Mesendoderm (in vitro differentiated cells): ENCODE measurements around the gene TUNAR.
A peak's percentile ranks its signal among the peaks of the same experiment; 100 is the strongest.

ENCODE experiments used
- DNase-seq: peaks from one replicate; pipeline ENCODE4 v3.0.0; 2013
- H2AK5ac ChIP-seq: 2 replicates; pipeline ENCODE4 v1.6.1; 2013; ENCODE audit warnings: low read length, inconsistent platforms
- H2BK120ac ChIP-seq: 2 replicates; pipeline ENCODE4 v1.6.1; 2013; ENCODE audit warnings: low read depth, mild to moderate bottlenecking, low read length, moderate library complexity, mixed read lengths
- H2BK15ac ChIP-seq: replicated peaks from 2 replicates; pipeline ENCODE4 v1.6.1; 2013; ENCODE audit warnings: low read depth, mild to moderate bottlenecking, moderate library complexity
- H2BK5ac ChIP-seq: 2 replicates; pipeline ENCODE4 v1.6.1; 2013; ENCODE audit warnings: low read length, inconsistent platforms
- H3K18ac ChIP-seq: 2 replicates; pipeline ENCODE4 v1.6.1; 2013; ENCODE audit warnings: mild to moderate bottlenecking, low read length, mixed read lengths
- H3K23ac ChIP-seq: one replicate; pipeline ENCODE4 v1.6.1; 2013; ENCODE audit warnings: low read length
- H3K27ac ChIP-seq: 2 replicates; pipeline ENCODE4 v1.5.1; 2013; ENCODE audit warnings: low read depth, mild to moderate bottlenecking, inconsistent platforms, low read length, moderate library complexity
- H3K27me3 ChIP-seq: 2 replicates; pipeline ENCODE4 v1.6.1; 2013; ENCODE audit warnings: low read length, control low read depth, mild to moderate bottlenecking, inconsistent platforms; ENCODE audit not compliant: insufficient read depth, poor library complexity
- H3K36me3 ChIP-seq: 2 replicates; pipeline ENCODE4 v1.6.1; 2013; ENCODE audit warnings: low read length, inconsistent platforms; ENCODE audit not compliant: control insufficient read depth, insufficient read depth
- H3K4ac ChIP-seq: one replicate; pipeline ENCODE4 v1.6.1; 2013; ENCODE audit warnings: low read depth, mild to moderate bottlenecking, low read length, moderate library complexity
- H3K4me1 ChIP-seq: 2 replicates; pipeline ENCODE4 v1.6.1; 2013; ENCODE audit warnings: low read depth, low read length, inconsistent platforms; ENCODE audit not compliant: control insufficient read depth
- H3K4me2 ChIP-seq: 2 replicates; pipeline ENCODE4 v1.6.1; 2013; ENCODE audit warnings: low read length
- H3K4me3 ChIP-seq: 2 replicates; pipeline ENCODE4 v1.5.1; 2013; ENCODE audit warnings: mild to moderate bottlenecking, low read length
- H3K56ac ChIP-seq: one replicate; pipeline ENCODE4 v1.6.1; 2013; ENCODE audit warnings: low read length
- H3K79me1 ChIP-seq: 2 replicates; pipeline ENCODE4 v1.6.1; 2013; ENCODE audit warnings: low read length, inconsistent platforms
- H3K79me2 ChIP-seq: 2 replicates; pipeline ENCODE4 v1.6.1; 2013; ENCODE audit warnings: mild to moderate bottlenecking, low read length; ENCODE audit not compliant: control insufficient read depth, insufficient read depth
- H3K9ac ChIP-seq: 2 replicates; pipeline ENCODE4 v1.6.1; 2013; ENCODE audit warnings: low read length, inconsistent platforms
- H4K5ac ChIP-seq: one replicate; pipeline ENCODE4 v1.6.1; 2013; ENCODE audit warnings: low read length
- H4K8ac ChIP-seq: one replicate; pipeline ENCODE4 v1.6.1; 2013; ENCODE audit warnings: low read depth, mild to moderate bottlenecking, control low read depth, low read length, moderate library complexity
- WGBS: extraction: QIAGEN DNeasy Blood & Tissue Kit; methylation state at CpG from one replicate; pipeline ENCODE4 v1.1.7; 2013; ENCODE audit warnings: low lambda C conversion rate, missing lambda C conversion rate; ENCODE audit not compliant: insufficient coverage; ENCODE audit errors: extremely low coverage; 5-methylcytosine and 5-hydroxymethylcytosine counted together

TUNAR gene

DNA sequence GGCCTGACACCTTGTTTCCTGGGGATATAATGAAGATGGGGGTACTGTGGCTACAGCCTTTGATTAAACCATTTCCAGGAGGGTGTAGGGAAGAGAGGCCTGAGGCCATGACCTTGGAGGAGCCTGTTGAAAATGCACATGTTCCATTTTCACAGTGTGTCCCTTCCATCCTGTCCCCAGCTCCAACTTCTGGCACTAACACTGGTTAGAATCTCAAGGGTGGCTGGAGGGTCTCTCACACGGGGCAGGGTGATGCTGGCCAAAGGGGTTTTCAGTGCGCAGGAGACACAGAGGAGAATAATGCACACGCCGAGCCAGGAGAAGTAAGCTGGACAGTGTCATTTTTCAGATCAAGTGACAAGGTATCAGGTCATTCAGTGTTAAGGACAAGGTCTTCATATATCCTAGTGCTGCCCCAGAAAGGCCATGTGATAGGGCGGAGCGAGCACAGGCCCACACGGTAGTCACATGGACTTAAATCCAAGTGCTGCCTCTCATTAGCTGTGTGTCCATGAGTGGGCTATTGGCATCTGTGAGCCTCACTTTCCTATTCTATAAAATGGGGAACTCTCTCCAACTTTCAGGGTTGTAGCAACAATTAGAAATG, 36.4 kb upstream of the TUNAR start:
- H2BK5ac ChIP-seq = no peak overlapping the region
- H4K8ac ChIP-seq = no peak overlapping the region
- no peak overlapping the region for H2BK15ac ChIP-seq
- H3K4me2 ChIP-seq = no peak overlapping the region
- no peak overlapping the region for H3K4ac ChIP-seq
- no peaks in the 10 kb centered on the region for H3K79me2 ChIP-seq
- no peak overlapping the region for H3K18ac ChIP-seq
- no peak overlapping the region for H2AK5ac ChIP-seq
- no peaks in the 10 kb centered on the region for H3K4me1 ChIP-seq
- no peaks in the 10 kb centered on the region for H3K36me3 ChIP-seq
- no peak overlapping the region for H3K56ac ChIP-seq
- no peak overlapping the region for H3K23ac ChIP-seq
- no peak overlapping the region for H3K4me3 ChIP-seq
- no peak overlapping the region for H2BK120ac ChIP-seq
- H3K27me3 ChIP-seq = no peaks in the 10 kb centered on the region
- no CpG with 5 or more reads among the region's 7 CpGs for WGBS
- H3K27ac ChIP-seq = no peak overlapping the region
- H4K5ac ChIP-seq = no peak overlapping the region
- H3K79me1 ChIP-seq = no peaks in the 10 kb centered on the region
- no peak overlapping the region for H3K9ac ChIP-seq
- no peak for DNase-seq

GRCh38 chr14:95841668-95842067, 35.0 kb upstream of the TUNAR start:
- H2BK5ac ChIP-seq = no peak overlapping the region
- no peak overlapping the region for H3K23ac ChIP-seq

DNA sequence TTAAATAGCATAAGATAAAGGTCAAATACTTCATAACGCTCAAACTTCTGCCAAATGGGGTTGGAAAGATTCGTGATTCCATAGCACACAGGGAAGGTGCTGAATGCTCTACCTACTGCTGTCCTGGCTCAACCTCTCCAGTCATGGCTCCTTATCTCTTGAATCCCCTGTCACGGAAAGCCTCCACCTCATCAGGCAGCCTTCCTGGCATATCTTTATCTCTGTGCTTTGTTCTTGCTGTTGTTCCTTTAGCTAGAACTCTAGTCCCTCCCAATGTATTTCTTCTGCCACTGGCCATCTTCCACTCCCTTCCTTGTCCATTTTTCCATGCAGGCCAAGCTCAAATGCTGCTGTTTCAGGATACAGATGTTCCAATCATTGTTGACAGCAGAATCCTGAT, 26.9 kb upstream of the TUNAR start:
- no peak overlapping the region for H2AK5ac ChIP-seq
- H3K9ac ChIP-seq = no peak overlapping the region
- no peaks in the 10 kb centered on the region for H3K79me1 ChIP-seq
- no peak overlapping the region for H3K4me2 ChIP-seq
- no peaks in the 10 kb centered on the region for H3K36me3 ChIP-seq
- H3K18ac ChIP-seq = no peak overlapping the region
- no peak overlapping the region for H2BK120ac ChIP-seq
- no peak overlapping the region for H4K8ac ChIP-seq
- peak; percentile 64 for DNase-seq
- no peak overlapping the region for H3K56ac ChIP-seq
- no peak overlapping the region for H3K27ac ChIP-seq
- H3K79me2 ChIP-seq = no peaks in the 10 kb centered on the region
- H3K27me3 ChIP-seq = no peaks in the 10 kb centered on the region
- no peak overlapping the region for H3K4me3 ChIP-seq
- no peak overlapping the region for H2BK5ac ChIP-seq
- no CpG with 5 or more reads among the region's 3 CpGs for WGBS
- H3K4ac ChIP-seq = no peak overlapping the region
- H3K23ac ChIP-seq = no peak overlapping the region
- H3K4me1 ChIP-seq = no peaks in the 10 kb centered on the region
- H2BK15ac ChIP-seq = no peak overlapping the region
- no peak overlapping the region for H4K5ac ChIP-seq

More at GRCh38 chr14:95841668-95842067, 35.0 kb upstream of the TUNAR start:
- no peak overlapping the region for H3K18ac ChIP-seq
- H3K4me1 ChIP-seq = no peaks in the 10 kb centered on the region
- no peak overlapping the region for H3K4me2 ChIP-seq
- no peaks in the 10 kb centered on the region for H3K79me1 ChIP-seq
- no peaks in the 10 kb centered on the region for H3K79me2 ChIP-seq
- no peak overlapping the region for H3K27ac ChIP-seq
- H3K27me3 ChIP-seq = no peaks in the 10 kb centered on the region
- no peak for DNase-seq
- no peak overlapping the region for H3K4ac ChIP-seq
- H4K5ac ChIP-seq = no peak overlapping the region
- H3K9ac ChIP-seq = no peak overlapping the region
- no peak overlapping the region for H2AK5ac ChIP-seq
- no peak overlapping the region for H3K56ac ChIP-seq
- H3K4me3 ChIP-seq = no peak overlapping the region
- WGBS = no CpG with 5 or more reads among the region's 1 CpG
- no peak overlapping the region for H4K8ac ChIP-seq
- H3K36me3 ChIP-seq = no peaks in the 10 kb centered on the region
- H2BK120ac ChIP-seq = no peak overlapping the region
- no peak overlapping the region for H2BK15ac ChIP-seq

GRCh38 chr14:95850429-95850828, 26.2 kb upstream of the TUNAR start:
- no CpG with 5 or more reads among the region's 4 CpGs for WGBS
- H3K79me2 ChIP-seq = no peaks in the 10 kb centered on the region
- H3K56ac ChIP-seq = no peak overlapping the region
- H3K79me1 ChIP-seq = no peaks in the 10 kb centered on the region
- H2AK5ac ChIP-seq = no peak overlapping the region
- H3K18ac ChIP-seq = no peak overlapping the region
- no peak for DNase-seq
- H2BK120ac ChIP-seq = no peak overlapping the region
- no peak overlapping the region for H3K27ac ChIP-seq
- no peak overlapping the region for H4K5ac ChIP-seq
- no peak overlapping the region for H3K4me3 ChIP-seq
- H3K23ac ChIP-seq = no peak overlapping the region
- H3K4me1 ChIP-seq = no peaks in the 10 kb centered on the region
- H3K9ac ChIP-seq = no peak overlapping the region
- no peak overlapping the region for H2BK15ac ChIP-seq
- H2BK5ac ChIP-seq = no peak overlapping the region
- H3K27me3 ChIP-seq = no peaks in the 10 kb centered on the region
- no peaks in the 10 kb centered on the region for H3K36me3 ChIP-seq
- no peak overlapping the region for H3K4ac ChIP-seq
- no peak overlapping the region for H3K4me2 ChIP-seq
- no peak overlapping the region for H4K8ac ChIP-seq

DNA sequence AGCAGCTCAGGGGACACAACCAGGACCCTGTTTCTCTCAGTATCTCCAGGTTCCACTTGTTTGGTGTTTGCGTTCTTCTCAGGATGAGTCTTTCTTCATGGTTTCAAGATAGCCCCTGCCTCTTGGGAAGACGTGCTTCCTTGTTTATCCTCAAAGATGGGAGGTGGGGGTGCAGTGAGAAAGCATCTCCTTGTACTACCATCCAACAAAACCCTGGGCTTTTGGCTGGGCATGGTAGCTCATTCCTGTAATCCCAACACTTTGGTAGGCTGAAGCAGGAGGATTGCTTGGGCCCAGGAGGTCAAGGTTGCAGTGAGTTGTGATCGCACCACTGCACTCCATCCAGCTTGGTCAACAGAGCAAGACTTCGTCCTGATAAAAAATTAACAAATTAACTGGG, 21.0 kb upstream of the TUNAR start:
- WGBS = no CpG with 5 or more reads among the region's 4 CpGs
- Histone ChIP-seq H3K56ac (no peak overlapping the region), H3K18ac (no peak overlapping the region), H4K5ac (no peak overlapping the region), H3K79me2 (no peaks in the 10 kb centered on the region), H3K4me2 (no peak overlapping the region), H4K8ac (no peak overlapping the region), H3K4ac (no peak overlapping the region), H3K9ac (no peak overlapping the region), H3K23ac (no peak overlapping the region), H2AK5ac (no peak overlapping the region), H2BK15ac (no peak overlapping the region), H2BK5ac (no peak overlapping the region), H3K4me3 (no peak overlapping the region), H3K4me1 (no peaks in the 10 kb centered on the region), H2BK120ac (no peak overlapping the region), H3K36me3 (no peaks in the 10 kb centered on the region), H3K27ac (no peak overlapping the region), H3K27me3 (no peaks in the 10 kb centered on the region), H3K79me1 (no peaks in the 10 kb centered on the region)
- DNase-seq = no peak

GRCh38 chr14:95857275-95857674, 19.4 kb upstream of the TUNAR start:
- H2BK120ac ChIP-seq = no peak overlapping the region
- DNase-seq = no peak
- no peak overlapping the region for H3K18ac ChIP-seq
- H2BK15ac ChIP-seq = no peak overlapping the region
- no peak overlapping the region for H3K9ac ChIP-seq
- H3K27me3 ChIP-seq = no peaks in the 10 kb centered on the region
- H4K5ac ChIP-seq = no peak overlapping the region
- H3K36me3 ChIP-seq = no peaks in the 10 kb centered on the region
- no peaks in the 10 kb centered on the region for H3K79me1 ChIP-seq
- H3K79me2 ChIP-seq = no peaks in the 10 kb centered on the region
- no peak overlapping the region for H4K8ac ChIP-seq
- no peaks in the 10 kb centered on the region for H3K4me1 ChIP-seq
- no peak overlapping the region for H3K23ac ChIP-seq
- WGBS = no CpG with 5 or more reads among the region's 2 CpGs
- H3K4me3 ChIP-seq = no peak overlapping the region
- no peak overlapping the region for H3K4ac ChIP-seq
- no peak overlapping the region for H2AK5ac ChIP-seq
- no peak overlapping the region for H3K27ac ChIP-seq
- no peak overlapping the region for H2BK5ac ChIP-seq
- H3K4me2 ChIP-seq = no peak overlapping the region
- H3K56ac ChIP-seq = no peak overlapping the region
